GM23248 (cell line): ENCODE results near the gene C15orf61.

Experiments used
- EZH2 ChIP-seq: fragments of 200-600 bp; sonication (generic); IDR thresholded peaks from 2 replicates; pipeline ENCODE4 v1.6.1; 2018; ENCODE audit warnings: antibody characterized with exemption, mild to moderate bottlenecking; ENCODE audit not compliant: insufficient read depth, poor library complexity, severe bottlenecking
- EZH2phosphoT487 ChIP-seq: fragments of 200-600 bp; sonication (generic); IDR thresholded peaks from 2 replicates; pipeline ENCODE4 v1.6.1; 2018; ENCODE audit warnings: antibody characterized with exemption, moderate library complexity, mild to moderate bottlenecking, low read depth; ENCODE audit not compliant: insufficient read depth

GRCh38 chr15:67575039-67575502 lies 54.1 kb downstream of the C15orf61 start:
- TF ChIP-seq EZH2phosphoT487 (no peak), EZH2 (no peak)
